ENCODE results near the gene CCL3.
"Not testable (repeated sequence)": the region's sequence is repeated elsewhere in the genome, so short reads cannot be mapped to it uniquely, and the experiment has no call there.

The CCL3 gene

DNA sequence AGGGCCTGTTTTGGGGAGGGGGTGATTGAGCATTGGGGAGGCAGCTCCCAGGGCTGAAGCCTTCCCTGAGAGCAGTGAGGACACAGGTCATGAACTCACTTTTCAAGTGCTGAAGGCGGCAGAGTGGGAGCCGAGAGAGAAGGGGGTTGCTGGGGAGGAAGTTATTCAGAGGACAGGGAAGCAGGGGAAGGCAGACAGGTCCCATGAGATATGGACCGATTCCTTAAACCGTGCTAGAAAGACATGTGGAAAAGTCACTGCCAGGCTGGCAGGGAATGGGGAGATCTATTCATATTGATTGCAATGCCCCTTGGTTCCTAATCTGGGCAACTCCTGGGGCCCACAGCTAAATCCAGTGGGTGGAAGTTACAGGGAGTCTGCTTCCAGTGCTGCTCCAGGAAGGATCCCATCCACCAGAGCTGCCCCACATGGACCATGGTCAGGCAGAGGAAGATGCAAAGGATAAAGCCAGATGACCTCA lies 14.8 kb upstream of the CCL3 start:
- H3K9ac ChIP-seq (ENCODE audit: low read length): no peak overlapping the region
- H3K36me3 ChIP-seq (ENCODE audit: low read length): no peaks in the 10 kb centered on the region
- no peaks in the 10 kb centered on the region for H4K20me1 ChIP-seq (ENCODE audit: low read depth, low read length)
- H3K4me3 ChIP-seq (ENCODE audit: insufficient read depth, low read length, poor library complexity, severe bottlenecking): no peak overlapping the region
- no peaks in the 10 kb centered on the region for H3K79me2 ChIP-seq (ENCODE audit: insufficient read depth, low read length)
- no peaks in the 10 kb centered on the region for H3K9me3 ChIP-seq (ENCODE audit: insufficient read depth, low read length)
- H2AFZ ChIP-seq (ENCODE audit: low read depth, low read length, severe bottlenecking): no peak overlapping the region
- H3F3A ChIP-seq (ENCODE audit: insufficient read depth): 0 out of 2 replicates have a peak, but pooled peaks cover 3% of the 10 kb centered on the region
- no peaks in the 10 kb centered on the region for H3K9me2 ChIP-seq (replicated peaks; ENCODE audit: insufficient read depth, low read length)
- H3K27me3 ChIP-seq (ENCODE audit: low read length): no peaks in the 10 kb centered on the region
- no peak overlapping the region for H3K4me2 ChIP-seq (ENCODE audit: low read depth, low read length, poor library complexity, severe bottlenecking)
- no peak for TF ChIP-seq EZH2phosphoT487 (conservative IDR thresholded peaks at IDR 0.05; ENCODE audit: low read length)
- TF ChIP-seq, protein P1, sequence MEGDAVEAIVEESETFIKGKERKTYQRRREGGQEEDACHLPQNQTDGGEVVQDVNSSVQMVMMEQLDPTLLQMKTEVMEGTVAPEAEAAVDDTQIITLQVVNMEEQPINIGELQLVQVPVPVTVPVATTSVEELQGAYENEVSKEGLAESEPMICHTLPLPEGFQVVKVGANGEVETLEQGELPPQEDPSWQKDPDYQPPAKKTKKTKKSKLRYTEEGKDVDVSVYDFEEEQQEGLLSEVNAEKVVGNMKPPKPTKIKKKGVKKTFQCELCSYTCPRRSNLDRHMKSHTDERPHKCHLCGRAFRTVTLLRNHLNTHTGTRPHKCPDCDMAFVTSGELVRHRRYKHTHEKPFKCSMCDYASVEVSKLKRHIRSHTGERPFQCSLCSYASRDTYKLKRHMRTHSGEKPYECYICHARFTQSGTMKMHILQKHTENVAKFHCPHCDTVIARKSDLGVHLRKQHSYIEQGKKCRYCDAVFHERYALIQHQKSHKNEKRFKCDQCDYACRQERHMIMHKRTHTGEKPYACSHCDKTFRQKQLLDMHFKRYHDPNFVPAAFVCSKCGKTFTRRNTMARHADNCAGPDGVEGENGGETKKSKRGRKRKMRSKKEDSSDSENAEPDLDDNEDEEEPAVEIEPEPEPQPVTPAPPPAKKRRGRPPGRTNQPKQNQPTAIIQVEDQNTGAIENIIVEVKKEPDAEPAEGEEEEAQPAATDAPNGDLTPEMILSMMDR (IDR thresholded peaks at IDR 0.05; ENCODE audit: insufficient read depth, low read length, poor library complexity, severe bottlenecking): no peak
- H3K27ac ChIP-seq (ENCODE audit: low read depth, low read length): no peak overlapping the region

DNA sequence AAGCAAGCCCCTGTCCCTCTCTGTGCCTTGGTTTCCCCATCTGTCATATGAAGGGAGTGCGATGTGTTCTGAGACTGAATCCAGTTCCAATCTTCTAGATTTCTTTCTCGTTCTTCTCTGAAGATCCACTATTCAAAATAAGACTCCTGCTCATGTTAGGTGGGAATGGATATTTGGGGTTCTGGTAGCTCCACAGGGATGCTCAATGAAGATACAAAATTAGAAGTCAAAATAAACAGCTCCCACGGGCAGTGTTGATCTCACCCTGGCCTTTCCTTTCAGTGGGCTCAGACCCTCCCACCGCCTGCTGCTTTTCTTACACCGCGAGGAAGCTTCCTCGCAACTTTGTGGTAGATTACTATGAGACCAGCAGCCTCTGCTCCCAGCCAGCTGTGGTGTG lies 14.3 kb upstream of the CCL3 start:
- not testable (repeated sequence) for H3K27me3 ChIP-seq (ENCODE audit: low read length); H3K36me3 ChIP-seq (ENCODE audit: low read length); H3K27ac ChIP-seq (ENCODE audit: low read depth, low read length); H3K9ac ChIP-seq (ENCODE audit: low read length); H3K4me2 ChIP-seq (ENCODE audit: low read depth, low read length, poor library complexity, severe bottlenecking); H3K4me3 ChIP-seq (ENCODE audit: insufficient read depth, low read length, poor library complexity, severe bottlenecking); H2AFZ ChIP-seq (ENCODE audit: low read depth, low read length, severe bottlenecking); H3K79me2 ChIP-seq (ENCODE audit: insufficient read depth, low read length); H3F3A ChIP-seq (ENCODE audit: insufficient read depth); H3K9me3 ChIP-seq (ENCODE audit: insufficient read depth, low read length); H4K20me1 ChIP-seq (ENCODE audit: low read depth, low read length); H3K9me2 ChIP-seq (replicated peaks; ENCODE audit: insufficient read depth, low read length)

GRCh38 chr17:36103401-36103975 lies 13.5 kb upstream of the CCL3 start, which contains the start of gene CCL4:
CCL4 (plus strand) TSS chr17:36103827; CDS start chr17:36103906, 79 bp downstream.
- H2AFZ ChIP-seq (ENCODE audit: low read depth, low read length, severe bottlenecking); H4K20me1 ChIP-seq (ENCODE audit: low read depth, low read length); H3F3A ChIP-seq (ENCODE audit: insufficient read depth); H3K9me3 ChIP-seq (ENCODE audit: insufficient read depth, low read length); H3K36me3 ChIP-seq (ENCODE audit: low read length); H3K9ac ChIP-seq (ENCODE audit: low read length); H3K4me3 ChIP-seq (ENCODE audit: insufficient read depth, low read length, poor library complexity, severe bottlenecking); H3K27me3 ChIP-seq (ENCODE audit: low read length); H3K79me2 ChIP-seq (ENCODE audit: insufficient read depth, low read length); H3K9me2 ChIP-seq (replicated peaks; ENCODE audit: insufficient read depth, low read length): not testable (repeated sequence)
- peak within 1 kb of the TSS; percentile 36 for H3K4me2 ChIP-seq (ENCODE audit: low read depth, low read length, poor library complexity, severe bottlenecking)
- H3K27ac ChIP-seq (ENCODE audit: low read depth, low read length): peak within 1 kb of the TSS; percentile 36; the same call in 1 of the 2 replicates

GRCh38 chr17:36099004-36099403 lies 9.1 kb upstream of the CCL3 start:
- not testable (repeated sequence) for H3K79me2 ChIP-seq (ENCODE audit: insufficient read depth, low read length); H3K27ac ChIP-seq (ENCODE audit: low read depth, low read length); H2AFZ ChIP-seq (ENCODE audit: low read depth, low read length, severe bottlenecking); H3K9ac ChIP-seq (ENCODE audit: low read length); H3K36me3 ChIP-seq (ENCODE audit: low read length); H3F3A ChIP-seq (ENCODE audit: insufficient read depth); H3K4me3 ChIP-seq (ENCODE audit: insufficient read depth, low read length, poor library complexity, severe bottlenecking); H4K20me1 ChIP-seq (ENCODE audit: low read depth, low read length); H3K4me2 ChIP-seq (ENCODE audit: low read depth, low read length, poor library complexity, severe bottlenecking); H3K9me2 ChIP-seq (replicated peaks; ENCODE audit: insufficient read depth, low read length); H3K27me3 ChIP-seq (ENCODE audit: low read length); H3K9me3 ChIP-seq (ENCODE audit: insufficient read depth, low read length)

DNA sequence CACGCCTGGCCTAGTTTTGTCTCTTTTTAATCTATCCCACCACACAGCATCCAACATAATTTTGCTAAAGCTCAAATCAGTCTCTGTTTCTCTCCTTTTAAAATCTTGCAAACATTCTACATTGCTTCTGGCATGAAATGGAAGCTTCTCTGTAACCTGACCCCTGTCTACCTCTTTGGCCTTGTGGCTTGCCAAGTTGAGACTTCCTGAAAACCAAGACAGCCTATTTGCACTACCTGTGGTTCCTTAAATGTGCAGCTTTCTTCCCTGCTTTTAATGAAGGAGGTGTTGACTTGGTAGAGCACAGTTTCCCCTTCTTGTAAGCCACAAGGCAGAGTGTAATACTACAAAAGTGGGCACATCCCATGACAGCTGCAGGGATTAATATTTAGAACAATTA lies 6.0 kb upstream of the CCL3 start:
- TF ChIP-seq, protein P1 (IDR thresholded peaks at IDR 0.05; ENCODE audit: insufficient read depth, low read length, poor library complexity, severe bottlenecking): no peak
- TF ChIP-seq EZH2phosphoT487 (conservative IDR thresholded peaks at IDR 0.05; ENCODE audit: low read length): no peak
- H3F3A ChIP-seq (ENCODE audit: insufficient read depth): no peaks in the 10 kb centered on the region
- H3K27ac ChIP-seq (ENCODE audit: low read depth, low read length): no peak overlapping the region
- no peak overlapping the region for H3K4me3 ChIP-seq (ENCODE audit: insufficient read depth, low read length, poor library complexity, severe bottlenecking)
- H3K9me3 ChIP-seq (ENCODE audit: insufficient read depth, low read length): no peaks in the 10 kb centered on the region
- H3K27me3 ChIP-seq (ENCODE audit: low read length): no peaks in the 10 kb centered on the region
- 0 out of 2 replicates have a peak, but pooled peaks cover 2% of the 10 kb centered on the region for H3K36me3 ChIP-seq (ENCODE audit: low read length)
- H3K9ac ChIP-seq (ENCODE audit: low read length): no peak overlapping the region
- H3K79me2 ChIP-seq (ENCODE audit: insufficient read depth, low read length): no peaks in the 10 kb centered on the region
- no peaks in the 10 kb centered on the region for H3K9me2 ChIP-seq (replicated peaks; ENCODE audit: insufficient read depth, low read length)
- no peak overlapping the region for H2AFZ ChIP-seq (ENCODE audit: low read depth, low read length, severe bottlenecking)
- H3K4me2 ChIP-seq (ENCODE audit: low read depth, low read length, poor library complexity, severe bottlenecking): peak overlapping the region; percentile 10
- no peaks in the 10 kb centered on the region for H4K20me1 ChIP-seq (ENCODE audit: low read depth, low read length)
